ENCODE results near the gene CACNA2D4.
A peak's percentile ranks its signal among the peaks of the same experiment; 100 is the strongest.

The CACNA2D4 gene

DNA sequence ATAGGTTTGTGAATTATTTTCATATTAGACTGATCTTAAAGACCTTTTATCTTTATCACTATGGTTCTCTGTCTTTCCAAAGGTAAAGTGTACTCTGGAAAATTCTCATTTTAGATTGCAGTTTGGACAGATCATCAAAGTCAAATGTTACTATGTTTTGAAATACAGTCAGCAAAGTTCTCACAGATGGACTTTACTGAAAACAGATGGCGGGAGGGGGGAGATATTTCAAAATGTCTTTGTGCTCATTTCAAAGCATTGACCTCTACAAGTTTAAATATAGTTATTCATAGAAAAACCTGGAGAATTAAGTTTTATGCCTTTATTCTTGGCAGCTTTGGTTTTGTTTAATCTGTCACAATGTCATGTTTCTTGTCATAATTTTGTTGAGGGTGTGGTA is 149.8 kb downstream of the CACNA2D4 start:
- DNase-seq: no peak

- DNase-seq: no peak
Measured at GRCh38 chr12:1767407-1768090, 150.9 kb downstream of the CACNA2D4 start.

DNA sequence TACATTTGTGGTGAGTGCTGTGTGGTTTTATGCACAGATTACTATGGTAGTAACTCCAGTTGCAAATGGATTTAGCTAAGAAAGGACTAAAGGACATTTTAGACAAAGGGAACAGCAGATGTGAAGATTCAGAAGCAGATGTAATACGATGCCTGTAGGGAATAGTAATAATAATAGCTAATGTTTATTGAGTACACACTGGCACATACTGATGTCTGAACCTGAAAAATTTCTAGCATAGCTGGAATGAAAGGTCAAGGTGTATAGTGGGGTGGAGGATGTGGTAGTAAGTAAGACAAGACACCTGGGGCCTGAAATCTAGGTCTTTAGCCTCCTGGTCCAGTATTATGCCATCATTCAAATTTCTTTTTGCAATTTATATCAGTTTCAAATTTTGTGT is 152.3 kb downstream of the CACNA2D4 start:
- no peak for DNase-seq

- DNase-seq: no peak
Measured at GRCh38 chr12:1763153-1763552, 155.3 kb downstream of the CACNA2D4 start.

- no peak for DNase-seq
Measured at GRCh38 chr12:1761857-1762256, 156.6 kb downstream of the CACNA2D4 start.

DNA sequence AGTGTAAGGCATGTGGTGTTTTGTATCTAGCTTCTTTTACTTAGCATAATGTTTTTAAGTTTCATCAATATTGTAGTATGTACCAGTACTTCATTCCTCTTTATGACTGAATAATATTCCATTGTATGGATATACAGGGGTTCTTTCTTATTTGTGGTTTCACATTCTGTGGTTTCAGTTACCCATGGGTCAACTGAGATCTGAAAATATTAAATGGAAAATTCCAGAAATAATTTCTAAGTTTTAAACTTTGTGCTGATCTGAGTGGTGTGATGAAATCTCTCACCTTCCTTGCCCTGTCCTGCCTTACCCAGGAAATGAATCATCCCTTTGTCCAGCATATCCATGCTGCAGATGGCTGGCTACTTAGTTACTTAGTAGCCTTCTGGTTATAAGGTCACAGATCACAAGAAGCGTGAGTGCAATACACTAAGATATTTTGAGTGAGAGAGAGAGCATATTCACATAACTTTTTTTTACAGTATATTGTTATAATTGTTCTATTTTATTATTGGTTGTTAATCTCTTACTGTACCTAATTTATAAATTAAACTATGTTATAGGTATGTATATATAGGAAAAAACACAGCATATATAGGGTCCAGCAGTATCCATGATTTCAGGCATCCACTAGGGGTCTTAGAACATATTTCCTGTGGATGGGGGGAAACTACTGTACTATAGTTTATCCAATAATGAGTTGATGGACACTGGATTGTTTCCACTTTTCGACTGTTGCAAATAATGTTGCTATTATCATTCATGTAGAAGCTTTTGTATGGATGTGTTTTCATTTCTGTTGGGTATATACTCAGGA is 157.7 kb downstream of the CACNA2D4 start:
- DNase-seq: peak; percentile 75

DNA sequence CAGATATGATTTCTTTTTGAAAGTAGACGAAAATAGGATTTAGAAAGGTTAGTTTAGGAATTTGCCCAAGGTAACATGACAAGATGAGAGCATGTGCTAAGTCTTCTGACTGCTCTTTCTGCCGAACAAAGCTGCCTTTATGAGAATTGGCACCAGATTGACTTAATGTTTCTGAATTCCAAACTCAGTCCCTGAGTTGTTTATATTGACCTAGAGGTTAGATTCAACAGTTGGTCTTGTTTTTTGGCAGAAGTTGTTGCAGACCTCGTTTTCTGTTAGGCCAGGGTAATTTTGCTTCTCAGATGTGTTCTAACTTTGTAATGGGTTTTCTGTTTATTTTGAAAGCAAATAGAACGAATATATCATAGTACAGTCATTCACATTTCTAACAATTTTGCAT is 159.6 kb downstream of the CACNA2D4 start:
- no peak for DNase-seq

DNA sequence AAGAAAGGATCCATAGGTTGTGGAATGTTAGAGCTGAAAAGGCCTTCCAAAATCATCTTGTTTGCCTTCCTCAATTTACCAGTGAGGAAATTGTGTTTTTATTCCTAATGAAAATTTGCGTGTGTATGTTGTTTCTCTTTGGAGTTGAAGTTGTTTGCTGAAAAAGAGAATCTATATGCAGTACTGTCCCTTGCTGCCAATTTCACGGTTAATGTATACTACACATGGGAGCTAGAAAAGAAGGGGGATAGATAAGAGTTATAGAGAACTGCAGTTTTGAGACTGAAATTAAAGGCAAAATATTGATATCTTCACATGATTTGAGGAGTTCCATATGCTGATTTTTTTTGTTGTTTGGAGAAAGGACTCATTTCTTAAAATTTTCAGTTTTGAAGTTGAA is 160.1 kb downstream of the CACNA2D4 start:
- DNase-seq: no peak

- no peak for DNase-seq
Measured at GRCh38 chr12:1750300-1750699, 168.2 kb downstream of the CACNA2D4 start.

GRCh38 chr12:1749019-1749418 is 169.4 kb downstream of the CACNA2D4 start:
- DNase-seq: no peak

DNA sequence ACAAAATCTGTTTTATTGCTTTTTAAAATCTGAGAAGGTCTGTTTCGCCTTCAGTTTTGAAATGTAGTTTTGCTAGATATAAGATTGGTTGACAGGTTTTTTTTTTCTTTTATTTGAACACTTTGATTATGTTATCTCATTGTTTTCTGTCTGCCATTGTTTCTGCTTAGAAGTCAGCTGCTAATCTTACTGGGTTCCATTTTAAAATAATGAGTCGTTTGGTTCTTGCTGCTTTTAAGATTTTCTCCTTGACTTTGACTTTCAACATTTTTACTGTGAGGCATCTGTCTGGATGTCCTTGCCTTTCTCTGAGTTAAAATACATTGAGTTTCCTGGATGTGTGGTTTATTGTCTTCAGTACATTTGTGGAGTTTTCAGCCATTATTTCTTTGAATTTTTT is 170.8 kb downstream of the CACNA2D4 start:
- no peak for DNase-seq

DNA sequence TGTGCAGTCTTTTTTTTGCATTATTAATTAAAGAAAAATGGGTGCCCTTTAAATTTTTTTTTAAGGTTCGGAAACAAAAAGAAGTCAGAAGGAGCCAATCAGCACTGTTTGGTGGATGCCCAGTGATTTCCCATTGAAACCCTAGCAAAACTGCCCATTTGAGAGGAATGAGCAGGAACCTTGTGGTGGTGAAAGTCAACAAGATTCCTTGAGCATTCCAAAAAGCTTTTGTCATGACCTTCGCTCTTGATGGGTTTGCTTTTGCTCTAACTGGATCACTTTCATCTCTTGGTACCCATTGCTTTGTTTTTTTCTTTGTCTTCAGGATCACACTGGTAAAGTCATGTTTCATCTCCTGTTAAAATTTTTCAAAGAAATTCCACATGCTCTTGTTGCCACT is 173.5 kb downstream of the CACNA2D4 start:
- DNase-seq: no peak

Measured in islet precursor cell (in vitro differentiated cells).